Fibroblast of lung (primary cell): ENCODE results near the gene PGM2L1. TPM values are rescaled to one million over a fixed set of nuclear protein-coding genes. Genes with fewer than 3 reads are reported as not detected.

Source experiments
- DNase-seq, 2 donors: peaks; one replicate each; pipeline versions ENCODE4 v3.0.0 to v3.0.0-alpha.2; 2010; ENCODE audit warnings: low read depth in 2 of 2
- H2AFZ ChIP-seq: 2 replicates; pipeline ENCODE4 v1.5.1; 2012; ENCODE audit warnings: low read length, control low read depth, inconsistent platforms
- H3K27ac ChIP-seq: 2 replicates; pipeline ENCODE4 v1.5.1; 2011; ENCODE audit warnings: low read length, control low read depth; ENCODE audit not compliant: insufficient read depth
- H3K27me3 ChIP-seq: 2 replicates; pipeline ENCODE4 v1.5.1; 2011; ENCODE audit warnings: mild to moderate bottlenecking, low read length; ENCODE audit not compliant: control insufficient read depth, insufficient read depth
- H3K36me3 ChIP-seq: 2 replicates; pipeline ENCODE4 v1.5.1; 2011; ENCODE audit warnings: low read length; ENCODE audit not compliant: control insufficient read depth, insufficient read depth
- H3K4me1 ChIP-seq: 2 replicates; pipeline ENCODE4 v1.5.1; 2011; ENCODE audit warnings: low read length; ENCODE audit not compliant: control insufficient read depth, insufficient read depth; ENCODE audit errors: extremely low read depth
- H3K4me2 ChIP-seq: 2 replicates; pipeline ENCODE4 v1.5.1; 2011; ENCODE audit warnings: low read length, control low read depth; ENCODE audit not compliant: insufficient read depth; ENCODE audit errors: extremely low read depth
- H3K4me3 ChIP-seq, 4 experiments: fragments of 200-600 bp in 1 of 4; sonication (generic) in 1 of 4; replicated peaks in 1 of 4; 2 replicates each; pipeline ENCODE4 v1.5.1; 2011 to 2016; ENCODE audit warnings: low read length in 4 of 4, low read depth in 3 of 4, mild to moderate bottlenecking in 3 of 4, control low read depth in 2 of 4, inconsistent platforms in 1 of 4, mixed read lengths in 1 of 4; ENCODE audit not compliant: insufficient read depth in 1 of 4; ENCODE audit errors: control extremely low read depth in 1 of 4
- H3K79me2 ChIP-seq: 2 replicates; pipeline ENCODE4 v1.5.1; 2012; ENCODE audit warnings: mild to moderate bottlenecking, low read length, inconsistent platforms; ENCODE audit not compliant: control insufficient read depth, insufficient read depth
- H3K9ac ChIP-seq: 2 replicates; pipeline ENCODE4 v1.5.1; 2011; ENCODE audit warnings: mild to moderate bottlenecking, low read length, control low read depth; ENCODE audit not compliant: insufficient read depth
- H3K9me3 ChIP-seq: 2 replicates; pipeline ENCODE4 v1.5.1; 2012; ENCODE audit warnings: low read depth, low read length; ENCODE audit not compliant: control insufficient read depth, insufficient read depth
- H4K20me1 ChIP-seq: 2 replicates; pipeline ENCODE4 v1.5.1; 2011; ENCODE audit warnings: low read length; ENCODE audit not compliant: control insufficient read depth, insufficient read depth; ENCODE audit errors: extremely low read depth
- EZH2 ChIP-seq: IDR thresholded peaks from 2 replicates; pipeline ENCODE4 v1.5.1; 2012; ENCODE audit warnings: low read length, control low read depth, mild to moderate bottlenecking; ENCODE audit errors: missing control alignments
- polyA plus RNA-seq, 2 donors: library from polyadenylated mRNA; depleted of rRNA in 1 of 2; stranded (reverse) in 1 of 2; unstranded in 1 of 2; fragments of >200 nt; gene quantifications; 2 replicates each; pipeline ENCODE4 v1.2.1, GENCODE V29; 2011 to 2012; ENCODE audit warnings: missing spikeins in 1 of 2
- total RNA-seq: library from RNA; depleted of rRNA; stranded (reverse); fragments of >200 nt; gene quantifications from 2 replicates; pipeline ENCODE4 v1.2.1, GENCODE V29; 2014
- TF ChIP-seq, protein P1 (sequence below), 2 donors: IDR thresholded peaks in 1 of 2; conservative IDR thresholded peaks in 1 of 2; 1 replicate in 1 of 2; 2 replicates in 1 of 2; pipeline ENCODE4 v1.5.1; 2011 to 2012; ENCODE audit warnings: low read length in 2 of 2, control low read depth in 1 of 2, inconsistent platforms in 1 of 2, low read depth in 1 of 2, mild to moderate bottlenecking in 1 of 2

PGM2L1 gene
- total and polyA plus RNA-seq, 2 donors (not counting 1 experiment from before 2014, with no cell fraction given) = 1.4 to 4.1 TPM

DNA sequence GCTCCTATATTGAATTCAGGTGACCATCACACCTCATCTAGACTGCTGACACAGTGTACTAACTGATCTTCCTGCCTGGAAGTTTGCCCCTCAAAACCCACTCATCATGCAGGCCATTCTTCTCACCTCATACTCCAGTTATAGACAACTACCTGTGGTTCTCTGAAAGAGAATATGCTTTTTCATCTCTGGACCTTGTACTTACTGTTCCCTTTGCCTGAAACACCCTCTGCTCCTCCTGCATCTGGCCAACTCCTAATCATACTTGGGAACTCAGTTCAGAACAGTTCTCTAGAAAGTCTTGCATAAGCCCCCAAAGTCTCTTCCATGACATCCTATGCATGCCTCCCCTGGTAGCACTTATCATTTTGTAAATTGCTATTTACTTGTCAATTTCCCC lies 58.6 kb downstream of the PGM2L1 start:
- H3K27ac ChIP-seq = no peak overlapping the region
- DNase-seq = no peak
- H3K4me1 ChIP-seq = no peaks in the 10 kb centered on the region
- H3K4me3 ChIP-seq = no peak overlapping the region
- H4K20me1 ChIP-seq = no peaks in the 10 kb centered on the region
- no peak overlapping the region for H3K9ac ChIP-seq
- H3K9me3 ChIP-seq = no peaks in the 10 kb centered on the region
- no peaks in the 10 kb centered on the region for H3K79me2 ChIP-seq
- H3K27me3 ChIP-seq = no peaks in the 10 kb centered on the region
- H3K4me2 ChIP-seq = no peak overlapping the region
- H2AFZ ChIP-seq = no peak overlapping the region
- TF ChIP-seq EZH2 = no peak
- TF ChIP-seq, protein P1, sequence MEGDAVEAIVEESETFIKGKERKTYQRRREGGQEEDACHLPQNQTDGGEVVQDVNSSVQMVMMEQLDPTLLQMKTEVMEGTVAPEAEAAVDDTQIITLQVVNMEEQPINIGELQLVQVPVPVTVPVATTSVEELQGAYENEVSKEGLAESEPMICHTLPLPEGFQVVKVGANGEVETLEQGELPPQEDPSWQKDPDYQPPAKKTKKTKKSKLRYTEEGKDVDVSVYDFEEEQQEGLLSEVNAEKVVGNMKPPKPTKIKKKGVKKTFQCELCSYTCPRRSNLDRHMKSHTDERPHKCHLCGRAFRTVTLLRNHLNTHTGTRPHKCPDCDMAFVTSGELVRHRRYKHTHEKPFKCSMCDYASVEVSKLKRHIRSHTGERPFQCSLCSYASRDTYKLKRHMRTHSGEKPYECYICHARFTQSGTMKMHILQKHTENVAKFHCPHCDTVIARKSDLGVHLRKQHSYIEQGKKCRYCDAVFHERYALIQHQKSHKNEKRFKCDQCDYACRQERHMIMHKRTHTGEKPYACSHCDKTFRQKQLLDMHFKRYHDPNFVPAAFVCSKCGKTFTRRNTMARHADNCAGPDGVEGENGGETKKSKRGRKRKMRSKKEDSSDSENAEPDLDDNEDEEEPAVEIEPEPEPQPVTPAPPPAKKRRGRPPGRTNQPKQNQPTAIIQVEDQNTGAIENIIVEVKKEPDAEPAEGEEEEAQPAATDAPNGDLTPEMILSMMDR (conservative IDR thresholded peaks at IDR 0.05 in 1 of 2, IDR thresholded peaks at IDR 0.05 in 1 of 2; ENCODE audit: low read depth in 1 of 2, low read length in 2 of 2) = no peak
- H3K36me3 ChIP-seq = no peaks in the 10 kb centered on the region

DNA sequence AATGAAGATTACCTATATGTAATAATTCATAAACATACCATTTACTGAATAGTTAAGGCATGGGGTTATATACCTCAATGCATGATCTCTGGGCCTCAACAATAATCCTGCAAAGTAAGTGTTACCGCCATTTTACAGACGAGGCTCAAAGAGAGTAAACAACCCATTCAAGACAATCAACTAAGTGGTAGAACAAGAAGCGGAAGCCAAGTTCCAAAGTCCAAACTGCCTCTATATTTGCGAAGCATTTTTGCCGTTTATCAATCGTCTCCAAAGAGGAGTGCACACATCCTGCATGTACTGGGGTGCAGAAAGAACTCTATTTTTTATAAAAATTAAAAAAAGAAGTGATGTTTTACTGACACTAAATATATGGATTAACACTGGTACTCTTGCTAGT lies 59.3 kb downstream of the PGM2L1 start:
- Histone ChIP-seq H3K4me2 (no peak overlapping the region), H3K79me2 (no peaks in the 10 kb centered on the region), H3K9ac (no peak overlapping the region), H3K9me3 (no peaks in the 10 kb centered on the region), H2AFZ (no peak overlapping the region), H3K27ac (no peak overlapping the region), H3K4me1 (no peaks in the 10 kb centered on the region), H3K4me3 (no peak overlapping the region), H3K36me3 (no peaks in the 10 kb centered on the region), H4K20me1 (no peaks in the 10 kb centered on the region), H3K27me3 (no peaks in the 10 kb centered on the region)
- no peak for DNase-seq
- TF ChIP-seq, protein P1 (conservative IDR thresholded peaks at IDR 0.05 in 1 of 2, IDR thresholded peaks at IDR 0.05 in 1 of 2; ENCODE audit: low read depth in 1 of 2, low read length in 2 of 2) = no peak
- no peak for TF ChIP-seq EZH2

DNA sequence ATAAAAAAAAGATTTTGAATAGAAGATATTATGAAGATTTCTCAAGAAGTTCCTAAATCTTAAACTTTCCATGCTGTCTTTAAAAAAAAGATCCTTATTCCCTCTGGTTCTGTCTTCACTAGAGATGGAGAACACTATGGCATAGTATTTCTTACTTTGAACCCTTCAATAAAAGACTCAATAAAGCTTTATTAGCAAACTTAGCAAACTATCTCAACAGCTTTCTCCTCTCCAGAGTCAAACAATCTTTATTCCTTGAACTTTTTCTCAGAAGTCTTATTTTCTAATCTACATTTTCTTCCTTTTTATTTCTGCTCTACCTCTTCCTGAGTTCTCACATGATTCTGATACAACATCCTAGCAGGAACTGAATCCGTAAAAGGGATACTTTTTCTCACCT lies 65.0 kb downstream of the PGM2L1 start:
- Histone ChIP-seq H3K4me2 (no peak overlapping the region), H3K79me2 (no peaks in the 10 kb centered on the region), H3K27me3 (no peaks in the 10 kb centered on the region), H2AFZ (no peak overlapping the region), H3K9ac (no peak overlapping the region), H4K20me1 (no peaks in the 10 kb centered on the region), H3K9me3 (no peaks in the 10 kb centered on the region), H3K36me3 (no peaks in the 10 kb centered on the region), H3K4me3 (no peak overlapping the region), H3K27ac (no peak overlapping the region), H3K4me1 (peaks cover 6% of the 10 kb centered on the region)
- DNase-seq = no peak
- TF ChIP-seq, protein P1 (conservative IDR thresholded peaks at IDR 0.05 in 1 of 2, IDR thresholded peaks at IDR 0.05 in 1 of 2; ENCODE audit: low read depth in 1 of 2, low read length in 2 of 2) = no peak
- no peak for TF ChIP-seq EZH2
